ENCODE measurements around the gene DTNBP1.

DNA sequence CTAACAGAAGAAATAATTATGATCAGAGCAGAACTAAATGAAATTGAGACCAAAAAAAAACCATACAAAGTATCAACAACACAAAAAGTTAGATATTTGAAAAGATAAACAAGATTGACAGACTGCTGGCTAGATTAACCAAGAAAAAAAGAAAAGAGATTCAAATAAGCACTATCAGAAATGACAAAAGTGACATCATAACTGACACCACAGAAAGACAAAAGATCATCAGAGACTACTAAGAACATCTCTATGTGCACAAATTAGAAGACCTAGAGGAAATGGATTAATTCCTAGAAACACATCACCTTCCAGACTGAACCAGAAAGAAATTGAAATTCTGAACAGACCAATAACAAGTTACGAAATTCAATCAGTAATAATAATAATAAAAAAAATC is 17.9 kb downstream of the DTNBP1 start:
- TF ChIP-seq CTCF (IDR thresholded peaks at IDR 0.05; ENCODE audit: low read depth, low read length, poor library complexity, severe bottlenecking), result no peak
- no peak for TF ChIP-seq EZH2phosphoT487 (IDR thresholded peaks at IDR 0.05; ENCODE audit: borderline replicate concordance, low read length)
